ENCODE measurements around the gene MCF2L.

Gene MCF2L

GRCh38 chr13:113087923-113088690 is 119.1 kb downstream of the MCF2L start:
- no peak overlapping the region for H3K9ac ChIP-seq (ENCODE audit: low read length)
- H3K79me2 ChIP-seq (ENCODE audit: low read length), result no peaks in the 10 kb centered on the region
- no peaks in the 10 kb centered on the region for H3K4me1 ChIP-seq (ENCODE audit: low read length)
- DNase-seq, result no peak
- H3K4me2 ChIP-seq (ENCODE audit: low read depth, low read length), result no peak overlapping the region
- no peaks in the 10 kb centered on the region for H3F3A ChIP-seq (ENCODE audit: insufficient read depth, low read length)
- H3K9me3 ChIP-seq (replicated peaks; ENCODE audit: insufficient read depth, low read length), result no peaks in the 10 kb centered on the region
- H3K9me2 ChIP-seq (replicated peaks; ENCODE audit: insufficient read depth, low read length), result no peaks in the 10 kb centered on the region
- peaks cover 90% of the 10 kb centered on the region for H3K27me3 ChIP-seq (replicated peaks; ENCODE audit: insufficient read depth, low read length)
- no peak overlapping the region for H2AFZ ChIP-seq (ENCODE audit: low read length)
- H3K36me3 ChIP-seq (replicated peaks; ENCODE audit: insufficient read depth, low read length), result no peaks in the 10 kb centered on the region
- H3K27ac ChIP-seq (ENCODE audit: low read length), result no peak overlapping the region
- no peaks in the 10 kb centered on the region for H4K20me1 ChIP-seq (ENCODE audit: insufficient read depth, low read length)
- TF ChIP-seq EZH2 (optimal IDR thresholded peaks at IDR 0.05; ENCODE audit: low read depth, low read length) (no peak), EZH2phosphoT487 (IDR thresholded peaks at IDR 0.05; ENCODE audit: low read length) (no peak), CTCF (IDR thresholded peaks at IDR 0.05; ENCODE audit: low read length) (no peak)
- H3K4me3 ChIP-seq (ENCODE audit: low read length), result no peak overlapping the region

- no peaks in the 10 kb centered on the region for H4K20me1 ChIP-seq (ENCODE audit: insufficient read depth, low read length)
- no peak overlapping the region for H3K9ac ChIP-seq (ENCODE audit: low read length)
- H3K4me2 ChIP-seq (ENCODE audit: low read depth, low read length), result no peak overlapping the region
- peaks cover 90% of the 10 kb centered on the region for H3K27me3 ChIP-seq (replicated peaks; ENCODE audit: insufficient read depth, low read length)
- no peak overlapping the region for H3K27ac ChIP-seq (ENCODE audit: low read length)
- H2AFZ ChIP-seq (ENCODE audit: low read length), result no peak overlapping the region
- no peaks in the 10 kb centered on the region for H3K36me3 ChIP-seq (replicated peaks; ENCODE audit: insufficient read depth, low read length)
- no peaks in the 10 kb centered on the region for H3F3A ChIP-seq (ENCODE audit: insufficient read depth, low read length)
- no peaks in the 10 kb centered on the region for H3K79me2 ChIP-seq (ENCODE audit: low read length)
- H3K9me2 ChIP-seq (replicated peaks; ENCODE audit: insufficient read depth, low read length), result no peaks in the 10 kb centered on the region
- H3K4me1 ChIP-seq (ENCODE audit: low read length), result no peaks in the 10 kb centered on the region
- no peaks in the 10 kb centered on the region for H3K9me3 ChIP-seq (replicated peaks; ENCODE audit: insufficient read depth, low read length)
- TF ChIP-seq EZH2 (optimal IDR thresholded peaks at IDR 0.05; ENCODE audit: low read depth, low read length) (peak; percentile 60), EZH2phosphoT487 (IDR thresholded peaks at IDR 0.05; ENCODE audit: low read length) (no peak), CTCF (IDR thresholded peaks at IDR 0.05; ENCODE audit: low read length) (no peak)
- H3K4me3 ChIP-seq (ENCODE audit: low read length), result no peak overlapping the region
- DNase-seq, result no peak
Measured at GRCh38 chr13:113088691-113089020, 119.6 kb downstream of the MCF2L start.

GRCh38 chr13:113089693-113090414 is 120.8 kb downstream of the MCF2L start:
- no peak overlapping the region for H3K27ac ChIP-seq (ENCODE audit: low read length)
- DNase-seq, result no peak
- TF ChIP-seq CTCF (IDR thresholded peaks at IDR 0.05; ENCODE audit: low read length), result no peak
- TF ChIP-seq EZH2 (optimal IDR thresholded peaks at IDR 0.05; ENCODE audit: low read depth, low read length), result no peak
- TF ChIP-seq EZH2phosphoT487 (IDR thresholded peaks at IDR 0.05; ENCODE audit: low read length), result no peak
- H3K79me2 ChIP-seq (ENCODE audit: low read length), result no peaks in the 10 kb centered on the region
- peaks cover 90% of the 10 kb centered on the region for H3K27me3 ChIP-seq (replicated peaks; ENCODE audit: insufficient read depth, low read length)
- no peak overlapping the region for H3K4me2 ChIP-seq (ENCODE audit: low read depth, low read length)
- no peaks in the 10 kb centered on the region for H3K4me1 ChIP-seq (ENCODE audit: low read length)
- no peaks in the 10 kb centered on the region for H3K9me2 ChIP-seq (replicated peaks; ENCODE audit: insufficient read depth, low read length)
- H3K9me3 ChIP-seq (replicated peaks; ENCODE audit: insufficient read depth, low read length), result no peaks in the 10 kb centered on the region
- no peak overlapping the region for H3K9ac ChIP-seq (ENCODE audit: low read length)
- no peaks in the 10 kb centered on the region for H3F3A ChIP-seq (ENCODE audit: insufficient read depth, low read length)
- no peaks in the 10 kb centered on the region for H4K20me1 ChIP-seq (ENCODE audit: insufficient read depth, low read length)
- H3K36me3 ChIP-seq (replicated peaks; ENCODE audit: insufficient read depth, low read length), result no peaks in the 10 kb centered on the region
- no peak overlapping the region for H3K4me3 ChIP-seq (ENCODE audit: low read length)
- no peak overlapping the region for H2AFZ ChIP-seq (ENCODE audit: low read length)
